Pulmonary artery endothelial cell (primary cell): ENCODE data around the gene PHF3. TPM values are rescaled to one million over a fixed set of nuclear protein-coding genes. Genes with fewer than 3 reads are reported as not detected.
"Not testable (repeated sequence)": the region's sequence is repeated elsewhere in the genome, so short reads cannot be mapped to it uniquely, and the experiment has no call there.

Experiments used
- DNase-seq: peaks from one replicate; pipeline ENCODE4 v3.0.0-alpha.2; 2011; ENCODE audit warnings: low read depth, low spot score
- total RNA-seq: library from RNA; depleted of rRNA; stranded (reverse); fragments of >200 nt; gene quantifications from 2 replicates; pipeline ENCODE4 v1.2.3, GENCODE V29; 2014

The PHF3 gene
- total RNA-seq, 1 donor from 2014 or later: 39.2 TPM

DNA sequence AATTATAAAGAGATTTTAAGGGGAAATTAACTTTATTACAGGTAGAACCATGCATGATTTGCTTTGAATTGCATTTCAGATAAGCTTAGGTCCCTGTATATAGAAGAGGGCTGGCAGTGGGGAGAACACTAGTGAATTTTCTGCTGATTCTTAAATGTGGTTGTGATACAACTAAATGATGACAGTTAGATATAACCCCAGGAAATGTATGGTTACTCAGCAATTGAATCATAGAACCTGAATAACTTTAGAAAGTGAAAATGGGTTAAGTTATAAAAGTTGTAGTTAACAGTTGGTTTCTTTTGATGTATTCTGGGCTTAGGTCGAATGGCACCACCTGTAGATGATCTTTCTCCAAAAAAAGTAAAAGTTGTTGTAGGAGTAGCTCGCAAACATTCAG, 70.1 kb downstream of the PHF3 start:
- DNase-seq: no peak

DNA sequence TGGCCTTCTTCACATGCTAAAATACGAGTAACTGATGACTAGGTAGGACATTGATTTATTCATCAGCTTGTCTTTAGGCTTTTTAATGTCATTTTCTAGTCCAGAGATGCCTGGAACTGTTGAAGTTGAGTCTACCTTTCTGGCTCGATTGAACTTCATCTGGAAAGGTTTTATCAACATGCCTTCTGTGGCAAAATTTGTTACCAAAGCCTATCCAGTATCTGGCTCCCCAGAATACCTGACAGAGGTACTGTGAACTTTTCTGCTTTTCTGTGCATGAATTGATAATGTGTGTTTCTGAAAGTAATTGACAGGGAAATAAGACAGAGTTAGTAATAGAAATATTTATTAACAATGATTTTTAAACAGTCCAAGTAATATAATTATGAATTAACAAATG, 71.0 kb downstream of the PHF3 start:
- DNase-seq: no peak

DNA sequence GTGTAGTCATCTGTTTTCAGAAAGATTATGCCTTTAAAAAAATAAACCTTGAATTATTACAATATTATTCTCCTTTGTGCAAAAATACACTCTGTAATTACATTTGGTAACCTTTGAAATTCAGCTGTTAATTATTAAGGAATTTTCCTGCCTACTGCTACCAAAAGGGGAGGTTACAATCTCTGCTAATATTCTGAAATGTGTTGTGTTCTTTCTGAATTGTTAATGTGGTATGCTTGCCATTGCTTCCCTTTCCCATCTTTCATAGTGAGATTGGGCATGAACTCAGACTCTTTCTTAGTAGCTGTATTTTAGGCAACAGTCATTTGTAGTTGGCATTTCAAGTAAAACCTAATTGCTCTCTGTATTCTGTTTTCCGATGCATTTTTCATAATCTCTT, 73.0 kb downstream of the PHF3 start:
- no peak for DNase-seq

DNA sequence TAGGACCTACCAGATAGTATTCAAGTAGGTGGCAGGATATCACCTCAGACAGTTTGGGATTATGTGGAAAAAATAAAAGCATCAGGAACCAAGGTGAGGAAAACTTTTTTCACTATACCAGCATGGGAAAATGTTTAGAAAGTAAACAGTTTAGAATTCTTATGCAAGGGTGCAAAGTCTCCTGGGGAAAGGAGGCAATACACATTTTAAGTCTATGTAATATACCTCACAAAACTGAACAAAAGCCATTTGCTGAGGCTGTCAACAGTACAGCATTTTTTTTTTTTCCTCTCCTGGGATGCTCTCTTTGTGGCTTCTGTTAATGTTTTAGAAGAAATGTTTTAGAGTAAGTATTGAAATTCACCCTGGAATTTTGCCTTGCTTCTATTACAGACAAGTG, 73.5 kb downstream of the PHF3 start:
- DNase-seq: no peak

DNA sequence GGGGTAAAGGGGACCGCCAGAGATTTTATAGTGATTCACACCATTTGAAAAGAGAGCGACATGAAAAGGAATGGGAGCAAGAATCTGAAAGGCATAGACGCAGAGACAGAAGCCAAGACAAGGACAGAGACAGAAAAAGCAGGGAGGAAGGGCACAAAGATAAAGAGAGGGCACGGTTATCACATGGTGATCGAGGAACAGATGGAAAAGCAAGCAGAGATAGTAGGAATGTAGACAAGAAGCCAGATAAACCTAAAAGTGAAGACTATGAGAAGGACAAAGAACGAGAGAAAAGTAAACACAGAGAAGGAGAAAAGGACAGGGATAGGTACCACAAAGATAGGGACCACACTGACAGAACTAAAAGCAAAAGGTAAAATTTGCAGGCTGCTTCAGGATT, 77.7 kb downstream of the PHF3 start:
- no peak for DNase-seq

DNA sequence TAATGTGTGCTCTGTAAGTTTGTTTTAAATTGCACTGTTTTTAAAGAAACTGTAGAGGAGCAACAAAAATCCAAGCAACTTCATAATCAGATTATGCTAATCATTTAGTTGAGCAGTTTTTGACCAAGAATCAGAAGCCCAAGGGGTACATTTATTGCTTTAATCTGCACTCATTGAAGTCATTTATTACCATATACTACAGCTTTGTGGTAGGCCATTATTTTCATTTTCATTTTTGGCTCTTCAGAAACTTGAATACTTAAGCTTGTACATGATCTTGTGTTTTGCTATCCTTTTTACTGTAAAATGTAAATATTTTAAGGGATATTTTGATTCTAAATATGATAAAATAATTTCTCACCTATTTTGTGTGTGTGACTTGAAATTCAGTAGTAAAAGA, 78.5 kb downstream of the PHF3 start:
- no peak for DNase-seq

DNA sequence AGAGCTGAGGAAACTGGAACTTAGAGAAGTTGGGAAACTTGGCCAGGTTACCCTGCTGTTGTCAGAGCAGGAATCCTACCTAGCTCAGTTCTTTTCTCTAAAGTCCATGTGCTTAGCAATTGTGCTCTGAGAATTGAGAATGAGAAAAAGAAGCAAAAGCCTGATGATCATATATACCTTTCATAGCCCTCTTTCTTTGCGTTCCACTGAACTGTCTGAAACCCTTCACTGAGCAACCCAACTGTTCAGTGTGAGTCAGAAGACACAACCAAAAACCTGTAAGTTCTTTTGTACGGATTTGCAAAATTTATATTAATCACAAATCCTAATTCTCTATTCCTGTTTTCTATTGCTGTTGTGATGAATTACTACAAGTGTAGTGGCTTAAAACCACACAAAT, 80.6 kb downstream of the PHF3 start:
- DNase-seq: no peak

DNA sequence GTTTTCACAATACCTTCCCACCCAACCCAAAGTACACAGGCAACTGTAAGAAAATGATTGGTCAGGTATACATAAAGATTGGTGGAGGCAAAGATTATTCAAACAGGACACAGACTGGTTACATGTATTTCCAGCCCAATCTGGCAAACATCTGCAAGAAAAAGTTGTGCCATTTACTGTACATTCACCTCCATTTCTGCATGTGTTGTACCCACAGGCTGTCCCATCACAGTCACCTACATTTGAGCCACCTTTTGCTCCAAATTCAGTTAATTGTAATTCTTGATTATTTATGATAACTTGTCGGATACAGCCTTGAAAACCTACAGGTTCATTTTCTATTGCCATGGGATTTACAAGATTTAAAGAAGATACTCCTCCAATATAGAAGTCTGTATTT, 85.6 kb downstream of the PHF3 start:
- DNase-seq: no peak

DNA sequence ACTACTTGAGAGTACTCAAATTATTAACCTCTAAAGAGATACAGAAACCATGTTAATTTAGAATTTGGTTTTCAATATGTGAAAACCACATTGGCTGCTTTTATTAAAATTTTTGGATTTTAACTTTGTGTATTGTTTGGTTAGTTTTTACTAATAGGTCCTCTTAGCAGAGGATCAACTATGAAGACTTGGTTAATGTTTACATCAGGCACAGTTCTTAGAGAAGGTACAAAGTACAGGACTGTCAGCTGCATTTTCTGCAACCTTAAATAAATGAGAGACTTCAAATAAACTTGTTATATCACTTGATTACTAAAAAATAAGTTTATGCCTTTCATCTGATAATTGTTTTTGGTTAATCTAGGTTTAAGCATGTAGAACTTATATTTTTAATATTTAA, 89.1 kb downstream of the PHF3 start:
- no peak for DNase-seq

DNA sequence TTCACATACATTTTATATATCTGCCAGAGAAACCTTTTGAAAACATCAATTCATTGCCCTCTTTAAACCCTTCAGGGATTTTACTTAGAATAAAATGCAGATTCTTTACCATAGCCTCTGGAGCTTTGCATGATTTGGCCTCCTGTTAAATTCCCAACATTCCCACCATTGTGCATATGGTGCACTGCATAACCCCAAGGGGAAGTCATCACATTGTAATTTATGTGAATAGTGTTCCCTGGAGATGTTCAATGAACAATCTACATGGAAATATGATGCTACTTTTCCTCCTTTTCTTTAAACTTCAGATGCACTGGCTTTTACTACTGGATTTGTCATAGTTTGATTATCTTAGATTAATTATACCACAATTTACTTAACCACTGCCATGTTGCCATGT, 94.7 kb downstream of the PHF3 start:
- no peak for DNase-seq

DNA sequence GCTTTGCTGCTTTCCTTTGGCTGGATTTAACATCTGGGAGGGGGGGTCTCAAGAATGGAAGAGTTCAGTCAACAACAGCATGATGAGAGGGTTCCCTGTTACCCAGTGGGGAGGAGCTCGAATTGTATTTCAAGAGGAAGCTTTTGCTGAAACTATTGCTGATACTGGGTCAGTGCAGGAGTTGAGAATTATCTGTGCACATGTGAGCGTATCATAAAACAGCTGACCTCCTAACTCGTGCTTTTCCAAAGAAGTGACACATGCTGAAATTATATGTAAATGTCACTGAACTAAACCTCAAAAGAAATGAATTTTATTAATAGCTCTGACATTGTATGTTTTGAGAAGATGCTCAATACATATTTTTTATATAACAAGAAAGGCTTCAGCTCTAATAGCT, 96.3 kb downstream of the PHF3 start:
- DNase-seq: no peak

DNA sequence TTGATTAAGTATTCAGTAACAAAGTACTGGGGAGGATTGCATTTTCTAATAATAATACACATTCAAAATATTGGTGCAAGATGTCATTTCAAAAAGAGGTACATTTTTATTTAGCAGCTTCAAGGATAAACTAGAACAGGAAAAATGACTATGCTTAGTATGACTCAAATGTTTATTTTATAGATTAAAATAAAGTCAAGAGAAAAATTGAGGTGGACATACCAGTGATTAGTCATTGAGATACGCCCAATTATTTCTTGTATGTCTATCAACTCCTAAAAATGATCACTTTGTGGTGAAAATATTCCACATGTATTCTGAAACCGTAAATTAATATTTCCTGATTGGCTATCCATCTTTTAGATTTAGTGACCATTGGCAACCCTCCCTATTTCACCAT, 96.7 kb downstream of the PHF3 start:
- DNase-seq: no peak

DNA sequence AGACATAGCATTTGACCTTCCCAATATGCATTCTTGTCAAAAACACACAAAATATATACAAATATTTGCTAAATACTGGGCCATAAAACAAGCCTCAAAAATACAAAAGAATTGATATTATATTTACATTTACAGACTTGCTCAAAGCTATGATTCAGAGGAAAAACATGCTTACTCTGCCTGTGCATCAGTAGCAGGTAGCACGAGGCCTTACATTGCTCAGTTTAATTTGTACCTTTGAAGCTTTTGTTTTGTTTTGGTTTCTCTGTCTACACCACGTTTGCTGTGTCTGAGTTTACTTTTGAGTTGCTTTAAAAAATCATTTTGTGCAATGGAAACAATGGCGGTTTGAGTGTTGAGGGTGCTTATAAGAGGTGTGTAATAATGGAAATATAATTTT, 99.3 kb downstream of the PHF3 start:
- no peak for DNase-seq

DNA sequence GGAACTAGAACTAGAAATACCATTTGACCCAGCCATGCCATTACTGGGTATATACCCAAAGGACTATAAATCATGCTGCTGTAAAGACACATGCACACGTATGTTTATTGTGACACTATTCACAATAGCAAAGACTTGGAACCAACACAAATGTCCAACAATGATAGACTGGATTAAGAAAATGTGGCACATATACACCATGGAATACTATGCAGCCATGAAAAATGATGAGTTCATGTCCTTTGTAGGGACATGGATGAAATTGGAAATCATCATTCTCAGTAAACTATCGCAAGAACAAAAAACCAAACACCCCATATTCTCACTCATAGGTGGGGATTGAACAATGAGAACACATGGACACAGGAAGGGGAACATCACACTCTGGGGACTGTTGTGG, 102.6 kb downstream of the PHF3 start:
- not testable (repeated sequence) for DNase-seq

DNA sequence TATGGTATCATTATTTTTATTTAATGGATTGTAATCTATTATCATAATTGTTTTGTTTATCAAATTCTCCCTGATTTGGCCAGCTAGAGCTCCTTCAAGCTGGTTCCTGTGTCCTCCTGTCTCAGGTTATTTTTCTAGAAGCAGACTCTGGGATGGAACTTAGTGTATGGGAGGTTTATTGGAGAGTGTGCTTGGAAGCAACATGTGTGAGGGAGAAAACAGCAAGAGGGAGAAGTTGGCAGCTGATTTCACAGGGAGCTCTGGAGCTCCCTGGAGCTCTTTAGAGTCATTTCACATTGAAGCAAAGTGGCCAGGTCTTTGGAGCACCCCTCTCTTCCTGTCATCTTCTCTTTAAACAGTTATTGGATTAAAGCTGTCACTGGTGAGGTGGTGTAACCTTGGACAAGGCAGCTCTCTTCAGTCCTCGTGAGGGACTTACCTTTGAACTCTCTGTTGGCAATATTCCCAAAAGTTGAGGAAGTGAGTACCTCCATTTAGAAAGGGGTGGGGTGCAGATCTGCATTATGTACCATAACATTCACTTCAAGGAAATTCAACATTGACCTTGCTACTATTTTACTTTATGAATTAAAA, 103.6 kb downstream of the PHF3 start:
- no peak for DNase-seq

DNA sequence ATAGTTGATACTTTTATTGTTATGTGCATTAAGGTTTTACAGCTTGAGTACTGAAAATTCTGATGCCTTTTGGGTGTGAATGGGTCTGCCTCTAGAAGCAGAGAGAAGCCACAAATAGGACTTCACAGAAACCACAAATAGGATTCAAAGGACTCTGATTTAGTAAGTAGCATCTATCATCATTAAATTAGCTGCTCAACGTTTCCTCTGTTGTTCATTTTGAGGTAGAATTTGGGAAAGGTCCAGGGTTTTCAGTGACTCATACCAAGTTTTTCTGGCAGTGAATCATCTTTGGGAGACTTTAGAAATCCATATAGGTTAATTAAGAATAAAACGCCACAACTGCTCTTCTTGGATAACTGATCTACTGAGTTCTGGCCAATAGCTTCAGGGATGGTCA, 105.1 kb downstream of the PHF3 start:
- peak; percentile 37 for DNase-seq

DNA sequence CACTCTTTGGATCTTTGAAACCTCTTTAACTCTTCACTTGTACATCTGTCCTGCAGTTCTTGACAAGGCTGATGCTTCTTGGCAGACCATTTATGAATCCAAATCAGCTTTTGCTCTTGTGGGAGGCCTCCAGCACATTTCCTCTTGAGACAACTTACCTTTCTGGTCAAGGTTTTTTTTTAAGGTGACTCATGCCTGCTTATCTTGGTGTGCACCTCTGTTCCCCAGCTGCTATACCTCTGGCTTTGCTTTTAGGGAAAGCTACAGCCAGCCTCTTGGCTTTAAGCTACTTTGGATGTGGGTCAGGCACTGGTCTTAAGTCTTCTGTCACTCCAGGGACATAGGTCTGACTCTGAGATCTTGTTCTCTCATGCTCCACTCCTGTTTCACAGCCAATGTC, 106.5 kb downstream of the PHF3 start:
- no peak for DNase-seq

DNA sequence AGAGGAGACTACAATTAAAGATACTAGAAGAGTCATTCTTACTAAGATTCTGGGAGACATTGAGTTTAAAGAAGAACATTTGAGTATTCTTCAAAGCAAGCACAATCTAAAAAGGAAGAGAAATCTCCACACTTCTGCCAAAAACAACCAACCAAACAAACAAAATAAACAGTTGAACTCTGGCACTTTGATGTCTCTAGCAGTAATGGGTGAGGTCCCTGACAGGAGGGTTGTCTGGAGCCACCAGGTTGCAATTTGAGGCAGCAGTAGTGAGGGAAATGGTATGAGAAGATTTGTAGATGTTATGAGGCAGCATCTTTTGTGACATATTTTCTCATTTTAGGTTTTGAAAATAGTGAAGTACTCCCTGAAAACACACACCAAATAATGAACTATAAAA, 108.1 kb downstream of the PHF3 start:
- no peak for DNase-seq

DNA sequence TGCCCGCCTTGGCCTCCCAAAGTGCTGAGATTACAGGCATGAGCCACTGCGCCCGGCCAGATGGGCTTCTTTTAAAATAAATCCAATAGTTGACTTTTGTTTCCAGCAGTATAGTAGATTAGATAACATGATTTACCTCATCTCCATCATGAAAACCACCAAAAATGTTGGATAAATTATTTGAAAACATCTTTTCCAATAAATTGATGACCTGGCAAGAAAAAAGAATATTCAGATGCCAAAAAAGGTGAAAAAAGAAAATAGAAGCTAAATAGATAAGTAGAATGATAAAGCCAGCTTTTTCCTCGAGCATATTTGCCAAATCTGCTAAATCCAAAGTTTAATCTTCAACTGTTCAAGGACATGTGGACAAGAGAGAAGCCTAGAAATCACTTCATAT, 109.2 kb downstream of the PHF3 start:
- no peak for DNase-seq

DNA sequence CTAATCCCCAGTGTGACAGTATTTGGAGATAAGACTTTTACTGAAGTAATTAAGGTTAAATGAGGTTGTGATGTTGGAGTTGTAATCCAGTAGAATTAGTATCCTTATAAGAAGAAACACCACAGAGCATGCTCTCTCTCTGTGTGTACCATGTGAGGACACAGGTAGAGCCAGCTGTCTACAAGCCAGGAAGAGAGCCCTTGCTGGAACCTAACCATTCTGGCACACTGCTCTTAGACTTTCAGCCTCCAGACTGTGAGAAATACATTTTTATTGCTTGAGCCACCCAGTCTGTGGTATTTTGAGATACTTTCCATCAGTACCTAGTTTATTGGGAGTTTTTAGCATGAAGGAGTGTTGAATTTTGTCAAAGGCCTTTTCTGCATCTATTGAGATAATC, 110.2 kb downstream of the PHF3 start:
- no peak for DNase-seq

DNA sequence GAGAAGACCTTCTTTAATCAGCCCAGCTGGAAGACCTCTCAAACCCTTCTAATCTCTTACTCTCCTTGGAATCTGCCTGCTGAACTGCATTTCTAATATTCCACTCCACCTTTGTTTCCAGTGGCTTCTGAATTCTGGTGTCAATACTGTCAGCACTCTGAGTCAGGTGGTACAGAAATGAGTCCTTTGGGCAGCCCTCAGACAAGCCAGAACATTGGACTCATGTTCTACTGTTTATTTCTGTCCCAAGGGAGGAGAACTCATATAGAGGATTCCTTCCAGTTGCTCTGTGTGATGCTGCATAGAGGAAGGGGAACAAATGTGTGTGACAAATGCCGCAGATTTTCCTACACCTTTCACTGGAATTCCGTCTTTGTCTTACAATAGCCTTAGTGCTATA, 114.8 kb downstream of the PHF3 start:
- no peak for DNase-seq

DNA sequence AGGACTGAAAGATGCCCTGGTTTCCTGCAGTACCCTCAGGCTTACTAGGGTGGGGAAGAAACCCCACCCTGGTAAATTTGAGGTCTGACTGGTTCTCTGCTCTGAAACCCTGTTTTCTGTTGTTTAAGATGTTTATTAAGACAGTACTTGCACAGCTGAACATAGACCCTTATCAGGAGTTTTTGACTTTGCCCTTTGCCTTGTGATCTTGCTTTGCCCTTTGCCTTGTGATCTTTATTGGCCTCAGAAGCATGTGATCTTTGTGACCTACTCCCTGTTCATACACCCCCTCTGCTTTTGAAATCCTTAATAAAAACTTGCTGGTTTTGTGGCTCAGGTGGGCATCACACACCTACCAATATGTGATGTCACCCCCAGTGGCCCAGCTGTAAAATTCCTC, 121.7 kb downstream of the PHF3 start:
- DNase-seq: not testable (repeated sequence)

DNA sequence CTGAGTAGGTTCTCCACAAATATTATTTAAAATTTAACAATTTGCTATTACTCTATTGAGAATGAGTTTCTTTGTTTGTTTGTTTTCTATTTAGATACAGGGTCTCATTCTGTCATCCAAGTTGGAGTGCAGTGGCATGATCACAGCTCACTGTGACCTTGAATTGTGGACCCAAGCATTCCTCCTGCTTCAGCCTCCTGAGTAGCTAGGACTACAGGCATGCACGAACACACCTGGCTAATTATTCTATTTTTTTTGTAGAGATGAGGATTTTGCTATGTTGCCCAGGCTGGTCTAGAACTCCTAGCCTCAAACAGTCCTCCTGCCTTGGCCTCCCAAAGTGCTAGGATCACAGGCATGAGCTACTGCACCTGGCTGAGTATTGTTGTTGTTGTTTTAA, 122.2 kb downstream of the PHF3 start:
- no peak for DNase-seq

DNA sequence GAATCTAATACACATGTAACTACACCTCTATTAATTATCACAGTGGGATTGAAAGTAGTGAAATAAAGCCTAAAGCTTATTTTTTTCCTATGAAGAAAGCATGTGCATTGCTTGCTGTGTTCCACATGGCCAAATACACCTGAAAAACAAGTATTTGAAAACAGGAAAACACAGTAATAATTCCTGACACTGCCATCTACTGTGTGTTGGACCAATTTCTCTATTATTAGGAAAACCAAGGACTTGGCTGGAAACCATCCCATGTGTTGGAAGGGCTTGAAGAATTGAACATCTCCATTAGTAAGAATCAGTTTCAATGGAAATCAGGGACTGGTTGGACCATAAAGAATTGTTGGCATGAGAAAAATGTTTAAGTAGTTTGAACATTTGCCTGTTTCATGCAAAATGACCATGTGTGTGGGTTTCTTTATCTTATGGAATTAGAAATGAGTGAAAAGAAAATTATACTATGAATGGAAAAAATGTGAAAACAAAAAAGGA, 124.1 kb downstream of the PHF3 start:
- no peak for DNase-seq
